Measurements from ENCODE around the gene SP100. TPM values are rescaled to one million over a fixed set of nuclear protein-coding genes. Genes with fewer than 3 reads are reported as not detected.

The SP100 gene
- total and polyA plus RNA-seq, 2 of the 13 experiments (the other 11 are each of a cell fraction or from before 2014, with no cell fraction given): 12.6 to 16.5 TPM

DNA sequence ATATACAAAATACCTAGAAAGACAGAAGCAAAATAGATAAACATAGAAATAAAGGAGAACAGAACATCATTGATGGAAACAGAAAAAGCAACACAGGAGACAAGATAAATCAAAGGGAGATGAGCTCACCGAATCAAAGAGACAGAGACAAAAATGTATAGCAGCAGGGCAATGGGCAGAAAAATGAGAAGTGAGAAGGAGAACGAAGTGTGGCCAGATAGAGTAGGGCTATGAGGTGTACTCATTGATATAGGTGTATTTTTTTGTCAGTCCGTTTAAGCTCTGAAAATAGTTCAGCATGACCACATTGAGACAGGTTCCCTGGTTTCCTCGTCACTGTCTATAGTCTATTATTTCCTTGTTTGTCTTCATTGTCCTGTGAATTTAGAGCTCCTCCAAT is 55.1 kb downstream of the SP100 start:
- no peaks in the 10 kb centered on the region for H3K79me2 ChIP-seq (ENCODE audit: insufficient read depth, low read length)
- CTCF ChIA-PET (ENCODE audit: low intra/inter-chr PET ratio, low total read pairs): no interaction called here
- H3K36me3 ChIP-seq (replicated peaks in 1 of 2; ENCODE audit: control insufficient read depth in 1 of 2, insufficient read depth in 2 of 2, low read length in 2 of 2): peaks cover 2 to 5% of the 10 kb centered on the region in 2 experiments; a peak in 3 of 5 replicates

More for the DNA sequence above, 55.1 kb downstream of the SP100 start:
- FAIRE-seq (no peak), ATAC-seq (no peak), DNase-seq (ENCODE audit: low spot score) (no peak)
- Histone ChIP-seq H3K4me3 (replicated peaks in 1 of 3; ENCODE audit: insufficient read depth in 1 of 3, low read depth in 2 of 3, low read length in 3 of 3) (no peak overlapping the region), H2AFZ (ENCODE audit: low read length) (no peak overlapping the region), H3K9ac (ENCODE audit: insufficient read depth, low read depth, low read length) (no peak overlapping the region), H3K4me2 (ENCODE audit: low read depth, low read length) (no peak overlapping the region), H3K27me3 (ENCODE audit: control insufficient read depth in 1 of 2, insufficient read depth in 2 of 2, low read length in 2 of 2) (no peaks in the 10 kb centered on the region), H4K20me1 (ENCODE audit: insufficient read depth, low read length) (no peaks in the 10 kb centered on the region), H3K4me1 (ENCODE audit: insufficient read depth, low read length) (no peaks in the 10 kb centered on the region), H3K9me3 (ENCODE audit: low read length) (no peaks in the 10 kb centered on the region), H3K27ac (ENCODE audit: extremely low read length, insufficient read depth, low read length) (no peak overlapping the region)
- POLR2A ChIA-PET: no interaction called here
- 89% methylated on average over 4 of the region's 4 CpGs for WGBS (ENCODE audit: low lambda C conversion rate)
- in situ Hi-C loops (cut with HindIII; ENCODE audit: extremely low pct_ligation_motif_present, low pct_unique_long_range_greater_than_20kb) (no loop called here), intact Hi-C loops (cut with micrococcal nuclease; ENCODE audit: unreplicated experiment) (no loop called here)
- BruUV-seq (replicated peaks): no TSS peak
- TF ChIP-seq ZNF160 (CRISPR knock-in tag; IDR thresholded peaks at IDR 0.05) (no peak), ZNF180 (CRISPR knock-in tag; IDR thresholded peaks at IDR 0.05; ENCODE audit: borderline replicate concordance, low read depth) (no peak), KDM3A (CRISPR knock-in tag; IDR thresholded peaks at IDR 0.05; ENCODE audit: low read depth) (no peak), ZNF879 (CRISPR knock-in tag; IDR thresholded peaks at IDR 0.05) (no peak), TMF1 (CRISPR knock-in tag; IDR thresholded peaks at IDR 0.05; ENCODE audit: low read depth) (no peak), MBD4 (IDR thresholded peaks at IDR 0.05; ENCODE audit: borderline replicate concordance, low read length) (no peak), POLR2AphosphoS5 (IDR thresholded peaks at IDR 0.05; ENCODE audit: low read depth, low read length) (no peak), YEATS4 (CRISPR knock-in tag; IDR thresholded peaks at IDR 0.05; ENCODE audit: borderline replicate concordance) (no peak), KLF13 (CRISPR knock-in tag; IDR thresholded peaks at IDR 0.05) (no peak), ZNF629 (CRISPR knock-in tag; conservative IDR thresholded peaks at IDR 0.05) (no peak), THAP11 (CRISPR knock-in tag; IDR thresholded peaks at IDR 0.05) (no peak), HDAC1 (CRISPR knock-in tag; IDR thresholded peaks at IDR 0.05) (no peak)
- TF ChIP-seq, protein P1, sequence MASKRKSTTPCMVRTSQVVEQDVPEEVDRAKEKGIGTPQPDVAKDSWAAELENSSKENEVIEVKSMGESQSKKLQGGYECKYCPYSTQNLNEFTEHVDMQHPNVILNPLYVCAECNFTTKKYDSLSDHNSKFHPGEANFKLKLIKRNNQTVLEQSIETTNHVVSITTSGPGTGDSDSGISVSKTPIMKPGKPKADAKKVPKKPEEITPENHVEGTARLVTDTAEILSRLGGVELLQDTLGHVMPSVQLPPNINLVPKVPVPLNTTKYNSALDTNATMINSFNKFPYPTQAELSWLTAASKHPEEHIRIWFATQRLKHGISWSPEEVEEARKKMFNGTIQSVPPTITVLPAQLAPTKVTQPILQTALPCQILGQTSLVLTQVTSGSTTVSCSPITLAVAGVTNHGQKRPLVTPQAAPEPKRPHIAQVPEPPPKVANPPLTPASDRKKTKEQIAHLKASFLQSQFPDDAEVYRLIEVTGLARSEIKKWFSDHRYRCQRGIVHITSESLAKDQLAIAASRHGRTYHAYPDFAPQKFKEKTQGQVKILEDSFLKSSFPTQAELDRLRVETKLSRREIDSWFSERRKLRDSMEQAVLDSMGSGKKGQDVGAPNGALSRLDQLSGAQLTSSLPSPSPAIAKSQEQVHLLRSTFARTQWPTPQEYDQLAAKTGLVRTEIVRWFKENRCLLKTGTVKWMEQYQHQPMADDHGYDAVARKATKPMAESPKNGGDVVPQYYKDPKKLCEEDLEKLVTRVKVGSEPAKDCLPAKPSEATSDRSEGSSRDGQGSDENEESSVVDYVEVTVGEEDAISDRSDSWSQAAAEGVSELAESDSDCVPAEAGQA (IDR thresholded peaks at IDR 0.05; ENCODE audit: low read depth): no peak
- TF ChIP-seq, protein P1 (CRISPR knock-in tag; IDR thresholded peaks at IDR 0.05; ENCODE audit: borderline replicate concordance): no peak
- TF ChIP-seq, protein P2, sequence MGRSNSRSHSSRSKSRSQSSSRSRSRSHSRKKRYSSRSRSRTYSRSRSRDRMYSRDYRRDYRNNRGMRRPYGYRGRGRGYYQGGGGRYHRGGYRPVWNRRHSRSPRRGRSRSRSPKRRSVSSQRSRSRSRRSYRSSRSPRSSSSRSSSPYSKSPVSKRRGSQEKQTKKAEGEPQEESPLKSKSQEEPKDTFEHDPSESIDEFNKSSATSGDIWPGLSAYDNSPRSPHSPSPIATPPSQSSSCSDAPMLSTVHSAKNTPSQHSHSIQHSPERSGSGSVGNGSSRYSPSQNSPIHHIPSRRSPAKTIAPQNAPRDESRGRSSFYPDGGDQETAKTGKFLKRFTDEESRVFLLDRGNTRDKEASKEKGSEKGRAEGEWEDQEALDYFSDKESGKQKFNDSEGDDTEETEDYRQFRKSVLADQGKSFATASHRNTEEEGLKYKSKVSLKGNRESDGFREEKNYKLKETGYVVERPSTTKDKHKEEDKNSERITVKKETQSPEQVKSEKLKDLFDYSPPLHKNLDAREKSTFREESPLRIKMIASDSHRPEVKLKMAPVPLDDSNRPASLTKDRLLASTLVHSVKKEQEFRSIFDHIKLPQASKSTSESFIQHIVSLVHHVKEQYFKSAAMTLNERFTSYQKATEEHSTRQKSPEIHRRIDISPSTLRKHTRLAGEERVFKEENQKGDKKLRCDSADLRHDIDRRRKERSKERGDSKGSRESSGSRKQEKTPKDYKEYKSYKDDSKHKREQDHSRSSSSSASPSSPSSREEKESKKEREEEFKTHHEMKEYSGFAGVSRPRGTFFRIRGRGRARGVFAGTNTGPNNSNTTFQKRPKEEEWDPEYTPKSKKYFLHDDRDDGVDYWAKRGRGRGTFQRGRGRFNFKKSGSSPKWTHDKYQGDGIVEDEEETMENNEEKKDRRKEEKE (IDR thresholded peaks at IDR 0.05): no peak
- TF ChIP-seq, protein P3, sequence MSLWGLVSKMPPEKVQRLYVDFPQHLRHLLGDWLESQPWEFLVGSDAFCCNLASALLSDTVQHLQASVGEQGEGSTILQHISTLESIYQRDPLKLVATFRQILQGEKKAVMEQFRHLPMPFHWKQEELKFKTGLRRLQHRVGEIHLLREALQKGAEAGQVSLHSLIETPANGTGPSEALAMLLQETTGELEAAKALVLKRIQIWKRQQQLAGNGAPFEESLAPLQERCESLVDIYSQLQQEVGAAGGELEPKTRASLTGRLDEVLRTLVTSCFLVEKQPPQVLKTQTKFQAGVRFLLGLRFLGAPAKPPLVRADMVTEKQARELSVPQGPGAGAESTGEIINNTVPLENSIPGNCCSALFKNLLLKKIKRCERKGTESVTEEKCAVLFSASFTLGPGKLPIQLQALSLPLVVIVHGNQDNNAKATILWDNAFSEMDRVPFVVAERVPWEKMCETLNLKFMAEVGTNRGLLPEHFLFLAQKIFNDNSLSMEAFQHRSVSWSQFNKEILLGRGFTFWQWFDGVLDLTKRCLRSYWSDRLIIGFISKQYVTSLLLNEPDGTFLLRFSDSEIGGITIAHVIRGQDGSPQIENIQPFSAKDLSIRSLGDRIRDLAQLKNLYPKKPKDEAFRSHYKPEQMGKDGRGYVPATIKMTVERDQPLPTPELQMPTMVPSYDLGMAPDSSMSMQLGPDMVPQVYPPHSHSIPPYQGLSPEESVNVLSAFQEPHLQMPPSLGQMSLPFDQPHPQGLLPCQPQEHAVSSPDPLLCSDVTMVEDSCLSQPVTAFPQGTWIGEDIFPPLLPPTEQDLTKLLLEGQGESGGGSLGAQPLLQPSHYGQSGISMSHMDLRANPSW (CRISPR knock-in tag; IDR thresholded peaks at IDR 0.05; ENCODE audit: borderline replicate concordance): no peak

Measured in HepG2 (cell line).